Liver (tissue), 3 donors: ENCODE results near the gene ABCC9.

Experiments used
- EGR1 ChIP-seq, 2 donors: IDR thresholded peaks; 2 replicates each; pipeline ENCODE4 v1.6.1; 2016 to 2018; ENCODE audit warnings: antibody characterized with exemption in 2 of 2, low read depth in 2 of 2
- GABPA ChIP-seq, 2 donors: IDR thresholded peaks in 1 of 2; conservative IDR thresholded peaks in 1 of 2; 2 replicates each; pipeline ENCODE4 v1.6.1; 2016; ENCODE audit warnings: antibody characterized with exemption in 2 of 2, mild to moderate bottlenecking in 1 of 2, moderate library complexity in 1 of 2
- NR2F2 ChIP-seq: IDR thresholded peaks from 2 replicates; pipeline ENCODE4 v1.6.1; 2016; ENCODE audit warnings: antibody characterized with exemption
- RAD21 ChIP-seq, 2 donors: IDR thresholded peaks; 2 replicates each; pipeline ENCODE4 v1.6.1; 2016; ENCODE audit warnings: antibody characterized with exemption in 2 of 2, mild to moderate bottlenecking in 2 of 2
- SP1 ChIP-seq: IDR thresholded peaks from 2 replicates; pipeline ENCODE4 v1.6.1; 2018; ENCODE audit warnings: antibody characterized with exemption, mild to moderate bottlenecking
- YY1 ChIP-seq: IDR thresholded peaks from 2 replicates; pipeline ENCODE4 v1.6.1; 2016; ENCODE audit warnings: antibody characterized with exemption, mild to moderate bottlenecking
- TF ChIP-seq, protein P1 (sequence below): fragments of 150-350 bp; IDR thresholded peaks from 2 replicates; pipeline ENCODE4 v1.5.1; 2017; ENCODE audit warnings: improper control_type of control experiment, low read depth, low read length; ENCODE audit not compliant: missing input control
- donor health status: healthy.
- donor health status: healthy.

DNA sequence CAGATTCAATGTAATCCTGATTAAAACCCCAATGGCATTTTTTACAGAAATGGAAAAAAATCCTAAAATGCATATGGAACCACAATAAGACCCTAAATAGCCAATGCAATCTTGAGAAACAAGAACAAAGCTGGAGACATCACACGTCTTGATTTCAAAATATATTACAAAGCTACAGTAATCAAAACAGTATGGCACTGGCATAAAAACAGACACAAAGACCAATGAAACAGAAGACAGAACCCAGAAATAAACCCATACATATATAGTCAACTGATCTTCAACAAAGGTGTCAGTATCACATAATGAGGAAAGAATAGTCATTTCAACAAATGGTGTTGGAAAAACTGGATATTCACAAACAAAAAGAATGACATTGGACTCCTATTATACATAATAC lies 9.4 kb upstream of the ABCC9 start:
- TF ChIP-seq, protein P1, sequence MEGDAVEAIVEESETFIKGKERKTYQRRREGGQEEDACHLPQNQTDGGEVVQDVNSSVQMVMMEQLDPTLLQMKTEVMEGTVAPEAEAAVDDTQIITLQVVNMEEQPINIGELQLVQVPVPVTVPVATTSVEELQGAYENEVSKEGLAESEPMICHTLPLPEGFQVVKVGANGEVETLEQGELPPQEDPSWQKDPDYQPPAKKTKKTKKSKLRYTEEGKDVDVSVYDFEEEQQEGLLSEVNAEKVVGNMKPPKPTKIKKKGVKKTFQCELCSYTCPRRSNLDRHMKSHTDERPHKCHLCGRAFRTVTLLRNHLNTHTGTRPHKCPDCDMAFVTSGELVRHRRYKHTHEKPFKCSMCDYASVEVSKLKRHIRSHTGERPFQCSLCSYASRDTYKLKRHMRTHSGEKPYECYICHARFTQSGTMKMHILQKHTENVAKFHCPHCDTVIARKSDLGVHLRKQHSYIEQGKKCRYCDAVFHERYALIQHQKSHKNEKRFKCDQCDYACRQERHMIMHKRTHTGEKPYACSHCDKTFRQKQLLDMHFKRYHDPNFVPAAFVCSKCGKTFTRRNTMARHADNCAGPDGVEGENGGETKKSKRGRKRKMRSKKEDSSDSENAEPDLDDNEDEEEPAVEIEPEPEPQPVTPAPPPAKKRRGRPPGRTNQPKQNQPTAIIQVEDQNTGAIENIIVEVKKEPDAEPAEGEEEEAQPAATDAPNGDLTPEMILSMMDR: no peak
- TF ChIP-seq EGR1 (IDR thresholded peaks at IDR 0.05; ENCODE audit: low read depth in 2 of 2) (no peak), SP1 (no peak), GABPA (IDR thresholded peaks at IDR 0.05 in 1 of 2, conservative IDR thresholded peaks at IDR 0.05 in 1 of 2) (no peak), RAD21 (IDR thresholded peaks at IDR 0.05) (no peak), NR2F2 (no peak), YY1 (no peak)
